K562 (cell line): ENCODE results near the gene APOB. TPM values are rescaled to one million over a fixed set of nuclear protein-coding genes. Genes with fewer than 3 reads are reported as not detected.

Experiments
- ATAC-seq: fragments of 200-7000 bp; cut with Tn5 transposase; 3 replicates; pipeline ENCODE4 v1.9.1; 2020; ENCODE audit warnings: moderate library complexity
- BruUV-seq: library from RNA; stranded (reverse); fragments of 400-500 nt; replicated peaks from 2 replicates; lab custom pipeline; 2021; lab: Mats Ljungman, UMichigan
- CTCF ChIA-PET: fragments of 300-600 bp; formaldehyde crosslinking; extraction: SDS; loops from one replicate; lab custom pipeline; 2021; ENCODE audit warnings: low intra/inter-chr PET ratio; lab: Yijun Ruan, JAX
- POLR2A ChIA-PET: fragments of 300-600, 350-650 bp; sonication (Branson Sonifier 250); formaldehyde crosslinking; extraction: SDS; loops from one replicate; lab custom pipeline; 2021; ENCODE audit warnings: antibody characterized with exemption, inconsistent platforms; lab: Yijun Ruan, JAX
- DNase-seq, 4 experiments: peaks; one replicate each; pipeline versions ENCODE4 v3.0.0 to v3.0.0-alpha.2; 2011 to 2018; ENCODE audit warnings: low spot score in 3 of 4, mixed read lengths in 3 of 4; ENCODE audit errors: extremely low read depth in 1 of 4
- FAIRE-seq: peaks from 2 replicates; lab custom pipeline; 2011; peaks lifted over from hg19 to GRCh38; lab: Jason Lieb, UNC
- H2AFZ ChIP-seq: 2 replicates; pipeline ENCODE4 v1.6.0; 2011; ENCODE audit warnings: low read depth, low read length, control low read depth, inconsistent platforms
- H3K27ac ChIP-seq: fragments of 200-600 bp; 3 replicates; pipeline ENCODE4 v1.8.0; 2011; ENCODE audit warnings: low read depth, mild to moderate bottlenecking, control low read depth, inconsistent platforms, low read length, moderate library complexity, mixed read lengths; ENCODE audit errors: extremely low read depth
- H3K27me3 ChIP-seq, 2 experiments: fragments of 300-600 bp in 1 of 2; 2 replicates in 1 of 2; 3 replicates in 1 of 2; pipeline versions ENCODE4 v1.6.0 to v1.8.0; 2011; ENCODE audit warnings: inconsistent platforms in 2 of 2, low read length in 2 of 2, mild to moderate bottlenecking in 1 of 2, mixed read lengths in 1 of 2, moderate library complexity in 1 of 2; ENCODE audit not compliant: control insufficient read depth in 2 of 2, insufficient read depth in 2 of 2
- H3K36me3 ChIP-seq: fragments of 300-600 bp; 3 replicates; pipeline ENCODE4 v1.8.0; 2011; ENCODE audit warnings: mild to moderate bottlenecking, low read length, inconsistent platforms; ENCODE audit not compliant: control insufficient read depth, insufficient read depth
- H3K4me1 ChIP-seq, 2 experiments: fragments of 200-600 bp in 1 of 2; replicated peaks in 1 of 2; 2 replicates in 1 of 2; 3 replicates in 1 of 2; pipeline versions ENCODE4 v1.5.1 to v1.8.0; 2011; ENCODE audit warnings: inconsistent platforms in 2 of 2, low read length in 2 of 2, mild to moderate bottlenecking in 1 of 2, mixed read lengths in 1 of 2, moderate library complexity in 1 of 2; ENCODE audit not compliant: control insufficient read depth in 2 of 2, insufficient read depth in 2 of 2
- H3K4me2 ChIP-seq: 2 replicates; pipeline ENCODE4 v1.6.1; 2011; ENCODE audit warnings: low read length, control low read depth, inconsistent platforms, mixed read lengths; ENCODE audit not compliant: insufficient read depth
- H3K4me3 ChIP-seq: fragments of 200-600 bp; sonication (generic), shearing (Covaris generic); 2 replicates; pipeline ENCODE4 v1.5.1; 2016; ENCODE audit warnings: control low read depth, inconsistent platforms
- H3K79me2 ChIP-seq: fragments of 200-600 bp; 3 replicates; pipeline ENCODE4 v1.8.0; 2011; ENCODE audit warnings: low read length, inconsistent platforms; ENCODE audit not compliant: control insufficient read depth, insufficient read depth
- H3K9ac ChIP-seq, 2 experiments: 2 replicates each; pipeline versions ENCODE4 v1.6.0 to v1.6.1; 2011; ENCODE audit warnings: low read depth in 2 of 2, low read length in 2 of 2, control low read depth in 1 of 2, inconsistent platforms in 1 of 2, mild to moderate bottlenecking in 1 of 2, mixed read lengths in 1 of 2; ENCODE audit not compliant: insufficient read depth in 1 of 2
- H3K9me1 ChIP-seq: one replicate; pipeline ENCODE4 v1.6.0; 2011; ENCODE audit warnings: inconsistent platforms, mild to moderate bottlenecking, low read length, moderate library complexity; ENCODE audit not compliant: control insufficient read depth, insufficient read depth
- H3K9me3 ChIP-seq: replicated peaks from 2 replicates; pipeline ENCODE4 v1.5.1; 2011; ENCODE audit warnings: low read depth, low read length, inconsistent platforms; ENCODE audit not compliant: control insufficient read depth, insufficient read depth
- H4K20me1 ChIP-seq: replicated peaks from 2 replicates; pipeline ENCODE4 v1.6.1; 2011; ENCODE audit warnings: low read length, inconsistent platforms, mixed read lengths; ENCODE audit not compliant: control insufficient read depth, insufficient read depth
- ASH1L ChIP-seq: fragments of 450-650 bp; IDR thresholded peaks from 2 replicates; pipeline ENCODE4 v1.6.1; 2018; ENCODE audit warnings: borderline replicate concordance, mild to moderate bottlenecking, low read depth; ENCODE audit not compliant: partially characterized antibody
- FOXO4 ChIP-seq: fragments of 450-650 bp; formaldehyde crosslinking; IDR thresholded peaks from 2 replicates; pipeline ENCODE4 v1.4.0; 2020; ENCODE audit warnings: mild to moderate bottlenecking, moderate library complexity
- HEY1 ChIP-seq: fragments of 250-450 bp; sonication (Bioruptor Pico); IDR thresholded peaks from 2 replicates; pipeline ENCODE4 v1.5.0; 2020; ENCODE audit warnings: mild to moderate bottlenecking, moderate library complexity, borderline replicate concordance
- HIVEP1 ChIP-seq: fragments of 250-450 bp; sonication (Bioruptor Pico); IDR thresholded peaks from 2 replicates; pipeline ENCODE4 v1.4.0; 2020; ENCODE audit warnings: mild to moderate bottlenecking
- KDM2B ChIP-seq: fragments of 250-450 bp; sonication (Bioruptor Pico); IDR thresholded peaks from 2 replicates; pipeline ENCODE4 v1.8.0; 2021; ENCODE audit warnings: mild to moderate bottlenecking, moderate library complexity
- NFYB ChIP-seq: IDR thresholded peaks from 2 replicates; pipeline ENCODE4 v1.6.1; 2011; ENCODE audit warnings: mild to moderate bottlenecking, moderate library complexity; ENCODE audit not compliant: insufficient read length; ENCODE audit errors: extremely low read depth
- PRMT5 ChIP-seq: sonication (generic); formaldehyde crosslinking; IDR thresholded peaks from 2 replicates; pipeline ENCODE4 v1.5.0; 2020; ENCODE audit warnings: missing genetic modification reagents
- SP1 ChIP-seq: sonication (generic); formaldehyde crosslinking; IDR thresholded peaks from 2 replicates; pipeline ENCODE4 v1.8.1; 2022; ENCODE audit warnings: mild to moderate bottlenecking, missing genetic modification reagents
- ZNF124 ChIP-seq: sonication (generic); formaldehyde crosslinking; IDR thresholded peaks from 2 replicates; pipeline ENCODE4 v1.8.1; 2022; ENCODE audit warnings: missing genetic modification reagents
- ZNF311 ChIP-seq: fragments of 250-450 bp; sonication (Bioruptor Pico); IDR thresholded peaks from 2 replicates; pipeline ENCODE4 v1.4.0; 2020; ENCODE audit warnings: mild to moderate bottlenecking, moderate library complexity
- ZNF347 ChIP-seq: fragments of 450-650 bp; formaldehyde crosslinking; IDR thresholded peaks from 2 replicates; pipeline ENCODE4 v1.4.0; 2020; ENCODE audit warnings: low read depth, mild to moderate bottlenecking, moderate library complexity
- ZNF444 ChIP-seq: fragments of 250-450 bp; sonication (Bioruptor Pico); IDR thresholded peaks from 2 replicates; pipeline ENCODE4 v1.4.0; 2020; ENCODE audit warnings: mild to moderate bottlenecking, moderate library complexity
- WGBS: fragments of 100-300 bp; shearing (Covaris generic); methylation state at CpG from one replicate; pipeline ENCODE4 v1.1.6; 2016; ENCODE audit warnings: low coverage, mixed read lengths; ENCODE audit not compliant: insufficient coverage; ENCODE audit errors: missing lambda C conversion rate; 5-methylcytosine and 5-hydroxymethylcytosine counted together
- in situ Hi-C: fragments of 300-500 bp; cut with MboI; formaldehyde crosslinking; loops from 4 replicates; pipeline ENCODE4 v1.15.0; 2018; ENCODE audit warnings: inconsistent platforms, mixed read lengths
- intact Hi-C: fragments of 100-400 bp; cut with micrococcal nuclease; formaldehyde crosslinking; loops from 2 replicates; pipeline ENCODE4 v1.14.2; 2022
- polyA plus RNA-seq, 8 experiments: library from polyadenylated mRNA; depleted of rRNA in 4 of 8; stranded (reverse) in 5 of 8; unstranded in 3 of 8; fragments of >200 nt; fragmentation: Nextera tagmentation in 2 of 8; fragmentation: Illumina TruSeq in 1 of 8; extraction: Ambion mirVana in 2 of 8; extraction: Trizol in 1 of 8; gene quantifications; 2 replicates each; pipeline versions ENCODE4 v1.2.1 to v1.2.3, GENCODE V29; 2011 to 2014; ENCODE audit warnings: inconsistent platforms in 1 of 8, missing spikeins in 1 of 8
- total RNA-seq, 7 experiments: library from RNA; depleted of rRNA in 6 of 7; stranded (reverse); fragments of >200 nt in 6 of 7; fragmentation: Illumina TruSeq in 2 of 7; extraction: Trizol in 2 of 7; gene quantifications; 2 replicates each; pipeline versions ENCODE4 v1.2.1 to v1.2.3, GENCODE V29; 2011 to 2021; ENCODE audit warnings: low replicate concordance in 1 of 7

APOB gene
- total and polyA plus RNA-seq, 9 of the 15 experiments (the other 6 are each of a cell fraction or from before 2014, with no cell fraction given) = 0.73 TPM; not detected in 8

- TF ChIP-seq NFYB (no peak), ZNF347 (CRISPR knock-in tag) (no peak), KDM2B (no peak), ZNF124 (no peak)
Observed at GRCh38 chr2:21008790-21009661, 34.8 kb downstream of the APOB start (continued).

- H3K4me2 ChIP-seq = no peak overlapping the region
- no peak overlapping the region for H3K4me3 ChIP-seq
- in situ Hi-C loops = no loop called here
- POLR2A ChIA-PET = no interaction called here
- no peaks in the 10 kb centered on the region; a peak in 1 of 5 replicates for H3K27me3 ChIP-seq
- BruUV-seq = no TSS peak
- intact Hi-C loops = no loop called here
- no peak for DNase-seq
- H3K9me1 ChIP-seq = no peaks in the 10 kb centered on the region
- no peaks in the 10 kb centered on the region for H4K20me1 ChIP-seq
- ATAC-seq = no peak
- no peak for TF ChIP-seq HIVEP1
- TF ChIP-seq ZNF311 (CRISPR knock-in tag) = no peak
- TF ChIP-seq ASH1L = no peak
- no peak for TF ChIP-seq HEY1 (CRISPR knock-in tag)
- TF ChIP-seq ZNF444 (CRISPR knock-in tag) = no peak
- TF ChIP-seq PRMT5 (CRISPR knock-in tag) = no peak
- no peak for TF ChIP-seq FOXO4
- TF ChIP-seq SP1 (CRISPR knock-in tag) = no peak
- TF ChIP-seq NFYB = no peak
- H3K9ac ChIP-seq = no peak overlapping the region
- H3K27ac ChIP-seq = no peak overlapping the region
- H2AFZ ChIP-seq = no peak overlapping the region
- no peaks in the 10 kb centered on the region for H3K36me3 ChIP-seq
- WGBS = 0% methylated on average over 9 of the region's 9 CpGs
- no peaks in the 10 kb centered on the region for H3K79me2 ChIP-seq
- CTCF ChIA-PET = no interaction called here
- no peaks in the 10 kb centered on the region for H3K9me3 ChIP-seq
- no peak for FAIRE-seq
- H3K4me1 ChIP-seq = no peaks in the 10 kb centered on the region
Observed at GRCh38 chr2:21008014-21008789, 35.7 kb downstream of the APOB start.
